Left renal pelvis (tissue), 4 donors: ENCODE measurements around the gene IFITM10. TPM values are rescaled to one million over a fixed set of nuclear protein-coding genes. Genes with fewer than 3 reads are reported as not detected.
"Not testable (repeated sequence)": the region's sequence is repeated elsewhere in the genome, so short reads cannot be mapped to it uniquely, and the experiment has no call there.

Source experiments
- DNase-seq, 4 donors: peaks; one replicate each; pipeline ENCODE4 v3.0.0-alpha.2; 2013; ENCODE audit warnings: low read depth in 4 of 4, low spot score in 3 of 4
- polyA plus RNA-seq, 4 donors: library from polyadenylated mRNA; unstranded; fragments of 120-200 nt; gene quantifications; one replicate each; pipeline ENCODE4 v1.2.1, GENCODE V29; 2013; ENCODE audit not compliant: insufficient read length in 4 of 4

Gene IFITM10
- polyA plus RNA-seq, 4 donors: 0.11 to 0.47 (median 0.22) TPM

DNA sequence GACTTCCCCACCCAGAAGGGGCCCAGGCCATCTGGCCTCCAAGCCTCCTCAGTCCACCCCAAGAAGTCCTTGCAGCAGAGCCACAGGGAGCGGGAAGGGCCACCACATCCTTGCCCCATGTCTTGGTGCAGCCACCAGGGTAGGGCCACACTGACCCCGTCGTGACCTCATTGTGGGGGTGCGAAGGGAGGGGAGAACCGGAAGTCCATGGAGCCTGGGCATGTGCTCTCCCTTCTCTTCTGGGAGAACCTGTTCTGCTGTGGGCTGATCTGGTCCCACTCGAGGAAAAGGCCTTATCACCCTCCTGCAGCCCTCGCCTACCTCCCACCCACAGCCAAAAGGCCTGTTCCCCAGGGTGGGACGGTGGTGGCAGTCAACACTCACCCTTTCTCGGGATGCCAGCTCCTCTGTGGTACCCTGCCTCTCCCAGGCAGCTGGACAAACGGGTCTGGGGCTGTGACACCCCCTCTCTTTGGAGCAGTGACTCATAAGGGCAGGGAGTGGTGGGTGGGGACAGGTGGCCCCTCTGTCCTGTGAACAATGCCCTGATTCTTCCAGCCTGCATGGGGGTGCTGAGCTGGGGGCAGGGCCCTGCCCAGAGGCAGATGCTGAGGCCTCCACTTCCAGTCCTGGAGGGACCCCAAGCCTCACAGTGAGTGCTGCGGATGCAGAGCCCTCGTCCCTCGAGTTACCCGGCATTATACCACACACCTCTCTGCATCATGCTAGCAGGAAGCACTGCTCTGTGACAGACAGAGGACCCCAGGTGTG is 27.9 kb upstream of the IFITM10 start:
- DNase-seq: no peak

DNA sequence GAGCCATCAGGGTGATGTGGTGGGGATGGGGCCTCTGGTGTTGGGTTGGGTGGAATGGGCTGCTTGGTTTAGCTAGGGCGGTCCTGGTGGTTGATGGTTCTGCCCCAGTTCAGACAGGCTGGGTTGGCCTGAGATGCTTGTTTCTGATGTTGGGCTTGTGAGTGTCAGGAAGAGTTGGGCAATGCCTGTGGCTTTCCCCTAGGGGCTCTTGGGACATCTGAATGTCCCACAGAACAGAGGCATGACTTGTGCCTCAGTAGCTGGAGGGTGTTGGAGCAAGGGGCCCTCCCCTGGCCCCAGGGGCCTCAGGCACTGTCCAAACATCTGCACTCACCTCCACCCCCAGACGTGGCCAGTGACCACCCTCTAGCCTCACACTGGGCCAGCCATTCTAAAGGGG is 27.3 kb upstream of the IFITM10 start:
- no peak for DNase-seq

DNA sequence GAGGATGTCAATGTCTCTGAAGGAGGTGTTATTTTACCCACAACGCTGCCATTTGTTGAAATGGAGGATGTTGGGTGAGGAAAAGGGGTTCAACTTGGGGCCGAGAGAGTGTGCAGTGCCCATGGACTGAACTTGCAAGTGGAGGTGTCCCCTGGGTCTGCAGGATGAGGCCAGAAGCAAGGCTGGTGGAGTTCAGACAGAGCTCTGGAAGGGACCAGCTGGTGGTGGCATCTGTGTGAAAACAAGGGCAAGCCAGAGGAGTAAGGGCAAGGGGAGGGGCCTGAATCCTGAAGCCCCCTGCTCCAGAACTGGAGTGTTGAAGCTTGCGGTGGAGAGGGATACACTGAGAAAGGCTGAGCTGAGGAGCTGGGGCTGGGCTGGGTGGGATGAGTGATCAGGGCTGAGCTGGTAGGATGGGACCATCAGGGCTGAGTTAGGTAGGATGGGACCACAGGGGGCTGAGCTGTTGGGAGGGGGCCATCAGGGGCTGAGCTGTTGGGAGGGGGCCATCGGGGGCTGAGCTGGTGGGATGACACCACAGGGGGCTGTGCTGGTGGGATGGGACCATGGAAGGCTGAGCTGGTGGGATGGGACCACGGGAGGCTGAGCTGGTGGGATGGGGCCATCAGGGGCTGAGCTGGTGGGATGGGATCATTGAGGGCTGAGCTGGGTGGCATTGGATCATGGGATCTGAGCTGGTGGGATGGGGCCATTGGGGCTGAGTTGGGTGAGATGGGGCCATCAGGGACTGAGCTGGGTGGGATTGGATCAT is 26.7 kb upstream of the IFITM10 start:
- DNase-seq: no peak

DNA sequence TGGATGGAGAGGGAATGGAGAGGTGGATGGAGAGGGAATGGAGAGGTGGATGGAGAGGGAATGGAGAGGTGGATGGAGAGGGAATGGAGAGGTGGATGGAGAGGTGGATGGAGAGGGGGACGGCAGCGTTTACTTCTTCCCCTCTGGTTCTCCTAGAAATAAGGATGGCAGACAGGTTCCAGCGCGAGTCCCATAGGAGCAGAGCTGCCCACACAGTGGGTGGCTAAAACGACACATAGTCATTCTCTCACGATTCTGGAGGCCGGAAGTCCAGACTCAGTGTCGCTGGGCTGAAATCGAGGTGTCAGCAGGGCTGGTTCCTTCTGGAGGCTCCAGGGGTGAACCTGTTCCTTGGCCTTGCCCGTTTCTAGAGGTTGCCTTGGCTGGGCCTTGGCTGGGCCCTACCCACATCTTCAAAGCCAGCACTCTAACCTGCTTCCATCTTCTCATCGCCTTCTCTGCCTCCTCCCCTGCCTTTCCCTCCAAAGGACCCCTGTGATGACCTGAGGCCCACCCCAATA is 26.0 kb upstream of the IFITM10 start:
- no peak for DNase-seq

DNA sequence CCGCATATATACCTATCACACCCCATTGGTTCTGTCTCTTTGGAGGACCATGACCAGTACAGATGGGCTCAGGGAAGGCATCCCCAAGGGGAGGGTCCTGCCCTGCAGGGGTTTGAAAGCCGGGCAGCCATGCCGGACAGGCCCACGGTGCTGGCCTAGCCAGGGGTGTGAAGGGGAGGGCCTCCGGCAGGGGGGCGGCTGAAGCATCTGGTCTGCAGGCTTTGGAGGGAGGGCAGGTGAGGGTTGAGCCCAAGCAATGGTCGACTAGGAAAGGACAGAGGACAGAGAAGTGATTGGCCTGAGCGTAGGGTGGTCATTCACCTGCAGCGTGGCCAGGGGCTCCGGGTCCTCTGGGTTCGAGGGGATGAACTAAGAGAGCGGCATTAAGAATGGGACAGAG is 24.5 kb upstream of the IFITM10 start:
- DNase-seq: no peak

DNA sequence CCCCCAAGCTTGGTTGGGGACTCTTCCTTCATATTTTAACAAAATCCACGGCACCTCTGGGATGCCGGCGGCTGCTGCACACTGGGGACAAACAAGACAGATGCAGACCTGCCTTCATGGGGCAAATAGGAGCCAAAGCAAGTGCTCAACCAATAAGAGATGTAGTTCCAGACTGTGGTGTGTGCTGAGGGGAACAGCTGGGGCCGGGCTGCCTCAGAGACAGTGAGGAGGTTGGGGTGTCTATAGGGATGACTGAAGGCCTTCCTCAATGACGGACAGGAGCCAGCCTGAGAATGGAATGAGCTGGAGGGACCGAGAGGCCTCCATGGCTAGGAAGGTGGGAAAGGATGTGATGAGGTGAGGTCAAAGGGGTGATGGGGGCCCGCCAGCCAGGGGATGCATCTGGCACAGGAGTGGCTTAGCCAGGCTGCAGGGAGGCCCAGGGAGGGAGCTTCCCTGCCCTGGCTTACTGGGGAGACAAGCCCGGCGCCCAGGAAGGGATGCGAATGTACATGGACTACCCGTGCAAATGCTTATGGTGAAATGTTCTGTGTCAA is 23.7 kb upstream of the IFITM10 start:
- no peak for DNase-seq

DNA sequence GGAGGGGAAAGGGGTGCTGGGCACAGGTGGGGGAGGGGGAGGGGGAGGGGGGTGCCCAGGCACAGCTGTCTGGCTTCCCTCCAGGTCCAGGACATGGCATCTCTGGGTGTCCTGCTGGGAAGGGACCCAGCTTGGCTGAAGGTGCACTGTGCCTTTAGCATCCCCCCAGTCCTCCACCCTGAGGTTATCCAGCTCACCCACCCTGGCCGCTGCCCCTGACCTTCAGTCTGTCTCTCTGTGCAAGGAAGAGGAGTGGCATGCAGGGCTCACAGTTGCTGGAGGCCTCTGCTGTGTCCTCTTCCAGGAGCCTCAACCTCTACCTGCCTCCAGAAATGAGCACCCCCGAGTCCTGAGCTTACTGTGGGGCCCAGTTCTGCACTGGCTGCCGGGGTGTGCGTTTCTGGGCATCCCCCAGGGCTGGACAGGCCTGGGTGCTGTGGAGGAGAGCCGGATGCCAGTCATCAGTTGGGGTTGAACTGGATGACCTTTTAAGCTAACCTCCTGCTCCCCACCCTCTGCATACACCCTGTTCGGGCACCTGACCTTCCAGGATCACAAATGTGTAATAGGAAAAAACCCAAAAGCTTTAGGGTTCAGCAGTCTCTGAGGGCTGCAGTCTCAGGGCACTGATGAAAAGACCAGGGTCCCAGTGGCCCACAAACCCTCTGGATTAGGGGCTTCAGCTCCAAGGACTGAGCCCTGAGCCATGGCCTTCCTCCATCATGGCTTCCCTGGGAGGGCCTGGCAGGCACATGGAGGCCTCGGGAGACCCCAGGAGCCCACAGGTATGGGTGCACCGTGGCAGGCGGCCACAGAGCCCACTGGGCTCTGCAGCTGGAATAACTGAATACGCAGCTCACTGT is 23.0 kb upstream of the IFITM10 start:
- DNase-seq: no peak

DNA sequence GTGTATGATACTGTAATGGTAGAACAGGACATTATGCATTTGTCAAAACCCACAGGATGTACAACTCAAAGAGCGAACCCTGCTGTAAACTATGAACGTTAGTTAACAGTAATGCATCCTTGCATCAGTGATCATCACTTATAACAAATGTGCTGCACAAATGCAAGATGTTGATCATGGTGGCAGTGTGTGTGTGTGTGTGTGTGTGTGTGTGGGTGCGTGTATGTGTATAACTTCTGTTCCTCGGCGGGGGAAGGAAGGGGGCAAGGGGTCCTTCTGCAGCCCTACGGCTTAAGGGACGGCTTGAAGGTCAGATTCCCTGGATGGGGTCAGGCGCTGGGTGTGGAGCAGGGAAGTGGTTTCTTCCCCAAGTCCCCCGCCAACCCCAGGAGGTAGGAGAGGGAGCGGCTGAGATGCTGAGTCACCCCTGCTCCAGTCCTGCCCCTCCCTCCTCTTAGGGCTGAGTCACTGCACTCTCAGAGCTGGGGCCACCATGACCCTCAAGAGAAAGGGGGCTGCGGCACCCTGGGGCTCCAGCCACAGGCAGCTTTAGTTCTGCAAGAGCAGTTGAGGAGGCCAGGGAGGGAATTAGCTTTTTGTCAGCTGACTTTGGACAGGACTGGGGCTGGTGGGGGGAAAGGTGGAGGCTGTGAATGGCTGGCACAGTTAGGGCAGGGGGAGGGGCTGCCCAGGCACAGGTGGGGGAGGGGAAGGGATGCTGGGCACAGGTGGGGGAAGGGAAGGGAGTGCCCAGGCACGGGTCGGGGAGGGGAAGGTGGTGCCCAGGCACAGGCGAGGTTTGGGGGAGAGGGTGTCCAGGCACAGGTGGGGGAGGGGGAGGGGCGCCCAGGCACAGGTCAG is 22.1 kb upstream of the IFITM10 start:
- DNase-seq: no peak

DNA sequence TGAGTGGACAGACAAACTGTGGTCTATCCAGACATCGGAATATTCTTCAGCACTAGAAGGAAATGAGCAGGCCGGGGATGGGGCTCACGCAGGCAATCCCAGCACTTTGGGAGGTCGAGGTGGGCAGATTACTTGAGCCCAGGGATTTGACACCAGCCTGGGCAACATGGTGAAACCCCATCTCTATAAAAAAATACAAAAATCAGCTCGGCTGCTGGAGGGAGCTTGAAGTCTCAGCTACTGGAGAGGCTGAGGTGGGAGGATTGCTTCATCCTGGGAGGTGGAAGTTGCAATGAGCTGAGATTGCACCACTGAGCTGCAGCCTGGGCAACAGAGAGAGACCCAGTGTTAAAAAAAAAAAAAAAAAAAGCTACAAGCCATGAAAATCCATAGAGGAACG is 21.3 kb upstream of the IFITM10 start:
- no peak for DNase-seq

DNA sequence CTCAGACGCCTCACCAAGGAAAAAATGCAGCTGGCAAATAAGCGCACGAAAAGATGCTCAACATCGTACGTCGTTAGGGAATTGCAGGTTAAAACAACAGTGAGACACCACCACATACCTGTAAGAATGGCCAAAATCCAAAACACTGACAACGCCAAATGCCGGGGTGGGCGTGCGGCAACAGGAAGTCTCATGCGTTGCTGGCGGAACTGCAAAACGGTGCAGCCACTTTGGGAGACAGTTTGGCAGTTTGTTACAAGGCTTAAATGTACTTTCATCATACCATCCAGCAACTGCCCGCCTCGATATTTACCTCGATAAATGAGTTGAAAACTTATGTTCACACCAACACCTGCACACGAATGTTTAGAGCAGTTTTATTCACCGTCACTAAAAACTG is 20.9 kb upstream of the IFITM10 start:
- DNase-seq: no peak

DNA sequence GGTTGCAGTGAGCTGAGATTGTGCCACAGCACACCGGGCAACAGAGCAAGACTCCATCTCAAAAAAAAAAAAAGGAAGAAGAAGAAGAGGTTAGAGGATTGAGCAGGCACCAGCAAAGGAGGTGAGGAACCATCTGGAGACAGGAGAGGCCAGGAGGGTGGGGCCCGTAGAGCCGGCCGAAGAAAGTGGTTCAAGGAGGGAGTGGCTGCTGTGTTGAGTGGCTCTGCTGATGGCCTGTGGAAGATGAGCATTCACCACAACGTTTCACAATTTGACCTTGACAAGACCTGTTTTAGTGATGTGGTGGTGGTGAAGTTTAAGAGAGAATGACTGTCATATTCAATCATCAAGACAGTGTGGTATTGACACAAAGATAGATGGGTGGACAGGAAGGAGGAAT is 20.1 kb upstream of the IFITM10 start:
- no peak for DNase-seq

DNA sequence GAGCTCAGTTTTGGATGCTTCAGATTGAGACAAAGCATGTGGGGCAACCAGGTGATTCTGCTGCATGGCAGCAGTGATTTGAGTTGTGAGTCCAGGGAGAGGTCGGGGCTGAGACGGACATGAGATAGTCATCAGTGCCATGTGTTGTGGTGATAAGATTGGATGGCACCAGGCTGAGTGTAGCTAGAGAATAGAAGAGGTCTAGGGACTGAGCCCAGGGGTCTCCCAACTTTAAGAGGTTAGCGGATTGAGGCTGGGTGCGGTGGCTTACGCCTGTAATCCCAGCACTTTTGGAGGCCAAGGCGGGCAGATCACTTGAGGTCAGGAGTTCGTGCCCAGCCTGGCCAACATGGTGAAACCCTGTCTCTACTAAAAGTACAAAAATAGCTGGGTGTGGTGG is 19.7 kb upstream of the IFITM10 start:
- no peak for DNase-seq

DNA sequence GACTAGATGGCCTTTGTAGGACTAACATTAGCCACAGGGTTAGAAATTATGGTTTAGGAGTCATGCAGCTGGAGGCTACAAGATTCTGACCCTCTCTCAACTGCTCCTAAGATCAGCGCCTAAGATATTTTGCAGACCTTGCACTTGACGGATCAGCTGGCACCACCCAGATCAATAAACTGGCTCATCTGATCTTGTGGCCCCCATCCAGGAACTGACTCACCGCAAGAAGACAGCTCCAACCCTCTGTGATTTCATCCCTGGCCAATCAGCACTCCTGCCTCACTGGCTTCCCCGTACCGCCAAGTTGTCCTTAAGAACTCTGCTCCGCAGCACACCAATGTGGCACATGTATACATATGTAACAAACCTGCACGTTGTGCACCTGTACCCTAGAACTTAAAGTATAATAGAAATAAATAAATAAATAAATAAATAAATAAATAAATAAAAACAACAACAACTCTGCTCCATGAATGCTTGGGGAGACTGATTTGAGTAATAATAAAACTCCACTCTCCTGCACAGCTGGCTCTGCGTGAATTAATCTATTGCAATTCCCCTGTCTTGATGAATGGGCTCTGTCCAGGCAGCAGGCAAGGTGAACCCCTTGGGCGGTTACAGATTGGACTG is 19.0 kb upstream of the IFITM10 start:
- not testable (repeated sequence) for DNase-seq

DNA sequence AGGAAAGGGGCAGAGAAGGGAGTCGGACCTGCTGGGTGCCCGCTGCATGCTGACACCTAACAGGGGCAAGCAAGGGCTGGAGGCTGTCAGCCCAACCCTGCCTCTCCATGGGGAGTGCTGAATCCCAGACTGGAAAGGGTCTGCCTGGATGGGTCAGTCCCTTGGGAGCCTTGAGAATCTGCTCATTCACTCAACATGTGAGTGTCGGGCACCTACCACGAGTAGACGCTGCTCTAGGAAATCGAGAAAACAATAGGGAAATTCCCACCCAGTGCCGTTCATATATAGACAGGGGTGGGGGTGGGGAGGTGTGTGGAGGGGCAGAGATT is 17.7 kb upstream of the IFITM10 start:
- no peak for DNase-seq

DNA sequence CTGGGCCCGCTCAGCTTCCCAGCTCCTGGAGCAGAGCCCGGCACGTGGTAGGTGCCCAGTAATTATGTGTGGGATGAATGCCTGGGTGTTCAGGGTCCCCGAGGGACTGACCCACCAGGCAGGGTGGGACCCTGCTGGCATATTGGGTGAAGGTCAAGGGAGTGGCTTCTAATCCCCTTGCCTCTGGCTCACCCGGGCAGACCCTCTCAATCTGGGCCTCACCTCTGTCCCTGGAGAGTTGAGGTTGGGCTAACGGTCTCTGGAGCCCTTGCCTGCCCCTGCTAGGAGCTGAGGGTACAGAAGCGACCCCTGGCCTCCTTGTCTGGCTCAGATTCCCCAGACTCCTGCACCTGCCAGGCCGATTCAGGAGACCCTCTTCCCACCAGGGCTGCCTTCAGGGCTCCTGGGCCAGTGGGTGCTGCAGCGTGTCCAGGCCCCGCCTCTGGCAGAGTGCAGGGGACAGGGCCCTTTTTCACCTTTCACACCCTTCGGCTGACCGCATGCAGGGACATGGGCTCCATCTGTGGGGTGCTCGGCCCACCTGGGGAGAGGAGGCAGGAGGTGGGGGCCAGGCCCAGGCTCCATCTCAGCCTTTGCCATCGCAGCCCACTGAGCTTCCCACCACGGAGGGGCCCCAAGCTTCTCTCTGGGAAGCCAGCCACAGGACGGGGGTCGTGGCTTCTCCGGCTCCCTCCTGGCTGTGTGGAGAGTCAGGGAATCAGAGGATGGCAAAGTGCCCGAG is 17.2 kb upstream of the IFITM10 start:
- DNase-seq: no peak

DNA sequence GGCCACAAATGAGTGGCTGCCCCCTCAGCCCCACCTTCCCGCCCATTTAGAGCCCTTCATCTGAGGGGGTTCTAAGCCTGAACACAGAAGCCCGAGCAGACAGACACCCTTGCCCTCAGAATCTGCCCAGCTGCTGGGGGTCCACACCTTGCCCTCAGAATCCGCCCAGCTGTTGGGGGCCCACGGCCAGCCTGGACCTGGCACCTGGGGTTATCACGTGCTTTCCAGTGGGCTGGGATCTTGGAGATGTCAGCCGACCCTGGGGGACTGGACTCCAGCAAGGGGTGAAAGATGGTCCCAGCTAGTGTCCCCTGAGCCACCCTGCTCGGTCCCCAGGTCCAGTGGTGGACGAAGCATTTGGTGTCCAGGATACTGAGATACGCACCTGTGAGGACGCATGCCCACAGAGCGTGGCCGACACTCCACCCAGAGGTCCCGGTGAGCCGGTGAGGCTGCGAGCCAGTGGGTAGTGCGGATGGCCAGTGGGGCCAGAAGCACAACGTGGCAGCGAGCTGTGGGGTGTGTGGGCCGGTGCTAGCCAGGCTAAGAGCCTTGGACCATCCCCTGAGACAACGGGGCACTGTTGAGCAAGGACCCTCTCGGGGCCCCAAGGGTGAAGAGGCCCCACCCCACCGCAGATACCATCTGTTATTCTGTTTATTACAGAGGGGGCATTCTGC is 16.5 kb upstream of the IFITM10 start:
- no peak for DNase-seq

DNA sequence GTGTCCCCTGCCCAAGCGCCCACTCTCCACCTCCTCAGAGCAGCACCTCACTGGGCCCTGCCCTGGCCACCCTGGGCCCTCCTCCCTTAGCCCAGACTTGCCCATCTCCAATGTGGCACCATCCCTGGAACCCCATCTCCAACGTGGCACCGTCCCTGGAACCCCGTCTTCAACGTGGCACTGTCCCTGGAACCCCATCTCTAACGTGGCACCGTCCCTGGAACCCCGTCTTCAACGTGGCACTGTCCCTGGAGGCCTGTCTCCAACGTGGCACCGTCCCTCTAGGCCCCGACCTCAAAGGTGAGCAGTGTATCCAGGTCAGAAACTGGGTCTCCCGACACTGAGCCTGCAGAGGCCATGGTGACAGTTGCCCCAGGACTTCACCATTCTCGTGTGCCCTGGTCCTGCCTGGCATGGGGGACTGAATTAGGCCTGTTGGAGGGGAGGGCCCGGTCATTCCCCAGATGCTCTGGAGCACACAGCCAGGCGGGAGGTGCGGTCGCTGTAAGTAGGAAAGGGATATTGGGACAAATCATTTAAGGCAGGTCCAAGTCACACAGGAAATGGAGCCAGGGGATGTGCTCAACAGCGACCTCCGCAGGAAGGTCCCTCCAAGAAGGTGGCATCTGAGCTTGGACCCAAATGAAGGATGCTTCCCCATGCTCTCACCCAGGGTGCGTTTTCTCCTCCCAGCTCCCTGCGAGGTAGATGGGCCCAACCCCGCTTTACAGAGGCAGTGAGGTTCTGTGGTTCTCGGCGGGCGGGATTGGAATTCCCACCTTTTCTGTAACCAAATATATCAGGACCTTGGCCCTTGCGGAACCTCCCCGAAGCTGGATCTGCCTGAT is 15.7 kb upstream of the IFITM10 start:
- DNase-seq: no peak
